GM23338 (cell line): Measurements from ENCODE around the gene CD93. TPM values are rescaled to one million over a fixed set of nuclear protein-coding genes. Genes with fewer than 3 reads are reported as not detected.

Experiments used
- ATAC-seq: fragments of 200-7000 bp; cut with Tn5 transposase; 3 replicates; pipeline ENCODE4 v1.9.1; 2020
- DNase-seq: peaks from one replicate; pipeline ENCODE4 v3.0.0-alpha.2; 2015; ENCODE audit warnings: low spot score
- H2AFZ ChIP-seq: fragments of 200-600 bp; sonication (generic); 2 replicates; pipeline ENCODE4 v1.8.0; 2016; ENCODE audit warnings: antibody characterized with exemption, mild to moderate bottlenecking, moderate library complexity
- H3F3A ChIP-seq: fragments of 200-600 bp; sonication (generic); replicated peaks from 2 replicates; pipeline ENCODE4 v1.8.0; 2017; ENCODE audit warnings: antibody characterized with exemption, mixed run types, low read depth
- H3K27ac ChIP-seq: fragments of 200-600 bp; sonication (generic); 2 replicates; pipeline ENCODE4 v1.6.1; 2016; ENCODE audit warnings: low read depth
- H3K27me3 ChIP-seq: fragments of 200-600 bp; sonication (generic); 2 replicates; pipeline ENCODE4 v1.8.0; 2016; ENCODE audit warnings: mild to moderate bottlenecking, mixed run types, moderate library complexity; ENCODE audit not compliant: insufficient read depth
- H3K36me3 ChIP-seq: fragments of 200-600 bp; sonication (generic); 2 replicates; pipeline ENCODE4 v1.8.0; 2016; ENCODE audit warnings: mild to moderate bottlenecking; ENCODE audit not compliant: insufficient read depth
- H3K4me1 ChIP-seq: fragments of 200-600 bp; sonication (generic); 2 replicates; pipeline ENCODE4 v1.8.0; 2016; ENCODE audit warnings: mild to moderate bottlenecking, moderate library complexity; ENCODE audit not compliant: insufficient read depth
- H3K4me2 ChIP-seq: fragments of 200-600 bp; sonication (generic); 2 replicates; pipeline ENCODE4 v1.7.1; 2017; ENCODE audit warnings: mixed run types
- H3K4me3 ChIP-seq: fragments of 200-600 bp; sonication (generic); 2 replicates; pipeline ENCODE4 v1.6.1; 2016; ENCODE audit warnings: mixed run types
- H3K79me2 ChIP-seq: fragments of 200-600 bp; sonication (generic); replicated peaks from 2 replicates; pipeline ENCODE4 v1.8.0; 2017; ENCODE audit warnings: mild to moderate bottlenecking; ENCODE audit not compliant: insufficient read depth
- H3K9me2 ChIP-seq: fragments of 200-600 bp; sonication (generic); 2 replicates; pipeline ENCODE4 v1.8.0; 2017; ENCODE audit not compliant: insufficient read depth
- H4K20me1 ChIP-seq: fragments of 200-600 bp; sonication (generic); replicated peaks from 2 replicates; pipeline ENCODE4 v1.8.0; 2017; ENCODE audit warnings: mild to moderate bottlenecking; ENCODE audit not compliant: insufficient read depth
- H3K27ac Mint-ChIP-seq: 2 replicates; pipeline ENCODE4 v1.8.0; 2020; ENCODE audit warnings: inconsistent platforms, mild to moderate bottlenecking, moderate library complexity, mixed read lengths
- H3K27me3 Mint-ChIP-seq: 3 replicates; pipeline ENCODE4 v1.8.0; 2022; ENCODE audit warnings: low read depth, mild to moderate bottlenecking, moderate library complexity, mixed read lengths, inconsistent platforms; ENCODE audit not compliant: insufficient read depth, poor library complexity
- H3K36me3 Mint-ChIP-seq: 3 replicates; pipeline ENCODE4 v1.8.0; 2021; ENCODE audit warnings: low read depth, mild to moderate bottlenecking, inconsistent platforms, moderate library complexity, mixed read lengths
- H3K4me1 Mint-ChIP-seq: 3 replicates; pipeline ENCODE4 v1.8.0; 2020; ENCODE audit warnings: mild to moderate bottlenecking, inconsistent platforms, mixed read lengths
- H3K4me3 Mint-ChIP-seq: 3 replicates; pipeline ENCODE4 v1.8.0; 2021; ENCODE audit warnings: moderate library complexity, mild to moderate bottlenecking, inconsistent platforms, mixed read lengths
- H3K9me3 Mint-ChIP-seq: 3 replicates; pipeline ENCODE4 v1.8.0; 2020; ENCODE audit warnings: moderate library complexity, mild to moderate bottlenecking, inconsistent platforms, mixed read lengths
- CREB1 ChIP-seq: fragments of 250-450 bp; sonication (Bioruptor Pico); IDR thresholded peaks from 2 replicates; pipeline ENCODE4 v1.5.0; 2020; ENCODE audit warnings: low read depth, mild to moderate bottlenecking, moderate library complexity
- CTCF ChIP-seq, 2 experiments: fragments of 200-600 bp in 1 of 2; sonication (generic) in 1 of 2; conservative IDR thresholded peaks; 2 replicates each; pipeline versions ENCODE4 v1.5.1 to v1.6.1; 2016 to 2017; ENCODE audit warnings: antibody characterized with exemption in 2 of 2, low read depth in 2 of 2, mild to moderate bottlenecking in 2 of 2, moderate library complexity in 1 of 2
- EZH2 ChIP-seq: fragments of 200-600 bp; sonication (generic); IDR thresholded peaks from one replicate; pipeline ENCODE4 v1.8.0; 2017; ENCODE audit warnings: antibody characterized with exemption, mild to moderate bottlenecking, low read depth; ENCODE audit not compliant: unreplicated experiment
- EZH2phosphoT487 ChIP-seq: fragments of 200-600 bp; sonication (generic); IDR thresholded peaks from one replicate; pipeline ENCODE4 v1.8.1; 2018; ENCODE audit warnings: antibody characterized with exemption; ENCODE audit not compliant: unreplicated experiment
- JUNB ChIP-seq: IDR thresholded peaks from one replicate; pipeline ENCODE4 v1.6.1; 2016; ENCODE audit warnings: antibody characterized with exemption; ENCODE audit not compliant: unreplicated experiment
- POLR2AphosphoS5 ChIP-seq: IDR thresholded peaks from 2 replicates; pipeline ENCODE4 v1.6.1; 2016; ENCODE audit warnings: antibody characterized with exemption, low read depth
- REST ChIP-seq: IDR thresholded peaks from one replicate; pipeline ENCODE4 v1.6.1; 2018; ENCODE audit warnings: antibody characterized with exemption; ENCODE audit not compliant: unreplicated experiment
- ZNF114 ChIP-seq: fragments of 250-450 bp; sonication (Bioruptor Pico); IDR thresholded peaks from 2 replicates; pipeline ENCODE4 v1.5.0; 2020; ENCODE audit warnings: mild to moderate bottlenecking, moderate library complexity
- polyA plus RNA-seq: library from polyadenylated mRNA; unstranded; fragments of >200 nt; fragmentation: Nextera tagmentation; extraction: Ambion mirVana; gene quantifications from 2 replicates; pipeline ENCODE4 v1.2.1, GENCODE V29; 2016
- total RNA-seq: library from RNA; depleted of rRNA; stranded (reverse); fragments of >200 nt; shearing (Covaris generic); gene quantifications from 2 replicates; pipeline ENCODE4 v1.2.3, GENCODE V29; 2014

The CD93 gene
- total and polyA plus RNA-seq, 2 experiments from 2014 or later = 0.03 TPM; not detected in 1

GRCh38 chr20:23091721-23092383, 5.7 kb upstream of the CD93 start:
- H3K4me3 ChIP-seq = no peak overlapping the region
- DNase-seq (peak; percentile 12), ATAC-seq (peak; percentile 61)
- no peak for TF ChIP-seq ZNF114 (CRISPR knock-in tag)
- TF ChIP-seq JUNB = no peak
- no peak for TF ChIP-seq EZH2
- no peak for TF ChIP-seq CTCF (conservative IDR thresholded peaks at IDR 0.05; ENCODE audit: low read depth in 2 of 2)
- no peaks in the 10 kb centered on the region for H3K79me2 ChIP-seq
- Mint-ChIP-seq H3K4me3 (no peak overlapping the region), H3K27me3 (peaks cover 1% of the 10 kb centered on the region), H3K36me3 (no peaks in the 10 kb centered on the region), H3K27ac (no peak overlapping the region), H3K4me1 (peaks cover 20% of the 10 kb centered on the region), H3K9me3 (no peaks in the 10 kb centered on the region)
- no peaks in the 10 kb centered on the region for H4K20me1 ChIP-seq
- no peaks in the 10 kb centered on the region for H3F3A ChIP-seq
- peak overlapping the region; percentile 3; the same call in 1 of the 2 replicates for H2AFZ ChIP-seq
- no peaks in the 10 kb centered on the region for H3K9me2 ChIP-seq
- H3K4me1 ChIP-seq = no peaks in the 10 kb centered on the region
- no peak overlapping the region for H3K27ac ChIP-seq
- H3K27me3 ChIP-seq = no peaks in the 10 kb centered on the region
- H3K4me2 ChIP-seq = no peak overlapping the region
- no peaks in the 10 kb centered on the region for H3K36me3 ChIP-seq

GRCh38 chr20:23090878-23091277, 4.8 kb upstream of the CD93 start:
- H3K27ac ChIP-seq = no peak overlapping the region
- TF ChIP-seq CTCF (conservative IDR thresholded peaks at IDR 0.05; ENCODE audit: low read depth in 2 of 2) (no peak), JUNB (no peak), POLR2AphosphoS5 (no peak), REST (no peak), EZH2phosphoT487 (no peak), CREB1 (no peak)
- no peaks in the 10 kb centered on the region for H4K20me1 ChIP-seq
- Mint-ChIP-seq H3K36me3 (no peaks in the 10 kb centered on the region), H3K27ac (no peak overlapping the region), H3K4me1 (peaks cover 21% of the 10 kb centered on the region), H3K27me3 (peaks cover 6% of the 10 kb centered on the region), H3K9me3 (no peaks in the 10 kb centered on the region), H3K4me3 (no peak overlapping the region)
- H2AFZ ChIP-seq = no peak overlapping the region
- no peak for DNase-seq
- H3K4me2 ChIP-seq = no peak overlapping the region
- no peak overlapping the region for H3K4me3 ChIP-seq
- no peaks in the 10 kb centered on the region for H3K27me3 ChIP-seq
- H3K36me3 ChIP-seq = no peaks in the 10 kb centered on the region
- H3K9me2 ChIP-seq = no peaks in the 10 kb centered on the region
- H3K4me1 ChIP-seq = no peaks in the 10 kb centered on the region; the same call in 1 of the 2 replicates
- H3F3A ChIP-seq = no peaks in the 10 kb centered on the region
- H3K79me2 ChIP-seq = no peaks in the 10 kb centered on the region
- ATAC-seq = no peak
